ENCODE measurements around the gene NMD3.

DNA sequence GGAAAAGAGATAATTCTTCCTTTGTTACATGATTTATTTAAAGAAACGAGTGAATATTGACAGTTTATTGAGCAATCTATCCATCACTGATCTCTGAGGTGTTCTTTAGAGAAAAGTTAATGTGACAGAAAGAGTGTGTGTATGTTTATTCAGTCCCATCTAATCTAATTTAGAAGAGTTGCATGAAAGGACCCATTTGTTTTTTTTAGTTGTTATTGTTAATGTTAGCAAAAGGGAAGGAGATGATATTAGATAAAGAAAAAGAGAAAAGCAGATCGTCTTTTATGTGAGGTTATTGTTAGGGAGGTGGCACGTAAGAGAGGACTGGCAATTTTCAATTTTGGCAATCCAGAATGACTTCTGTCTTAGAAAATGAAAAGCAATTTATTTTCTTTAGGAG, 46.5 kb downstream of the NMD3 start:
- TF ChIP-seq CTCF (IDR thresholded peaks at IDR 0.05) (no peak), ZFX (IDR thresholded peaks at IDR 0.05; ENCODE audit: borderline replicate concordance) (no peak)

Measured in 22Rv1 (cell line).